Colonic mucosa (tissue), 4 donors: ENCODE data around the gene SLC38A10. TPM values are rescaled to one million over a fixed set of nuclear protein-coding genes. Genes with fewer than 3 reads are reported as not detected.

ENCODE experiments used
- DNase-seq: peaks from one replicate; pipeline ENCODE4 v3.0.0-alpha.2; 2020
- H3K27ac ChIP-seq: fragments of 200-600 bp; one replicate; pipeline ENCODE4 v1.8.0; 2021
- H3K27me3 ChIP-seq: fragments of 200-600 bp; one replicate; pipeline ENCODE4 v1.8.0; 2021
- H3K36me3 ChIP-seq: fragments of 200-600 bp; one replicate; pipeline ENCODE4 v1.8.0; 2021
- H3K4me1 ChIP-seq: fragments of 200-600 bp; one replicate; pipeline ENCODE4 v1.8.0; 2021; ENCODE audit warnings: mild to moderate bottlenecking
- H3K4me3 ChIP-seq: fragments of 200-600 bp; one replicate; pipeline ENCODE4 v1.8.0; 2021
- H3K9ac ChIP-seq, 2 donors: one replicate each; pipeline ENCODE4 v1.7.0; 2013; ENCODE audit warnings: control low read depth in 2 of 2, low read depth in 2 of 2, low read length in 2 of 2
- H3K9me3 ChIP-seq: fragments of 200-600 bp; one replicate; pipeline ENCODE4 v1.8.0; 2021
- CTCF ChIP-seq: fragments of 200-600 bp; IDR thresholded peaks from one replicate; pipeline ENCODE4 v1.8.0; 2022; ENCODE audit warnings: antibody characterized with exemption, mild to moderate bottlenecking
- intact Hi-C: fragments of 100-400 bp; cut with DNase I; formaldehyde crosslinking; loops from one replicate; pipeline ENCODE4 v1.14.1; 2022
- total RNA-seq, 2 donors: library from RNA; stranded (reverse); fragmentation: NEBNext Ultra II Directional in 1 of 2; extraction: Animal tissue kit (Norgen Biotek cat#: 25700) in 1 of 2; gene quantifications; one replicate each; pipeline ENCODE4 v1.2.1, GENCODE V29; 2021
- donor health status: healthy.
- donor health status: DM: no; HTN: no; CAD: no.
- donor health status: DM: no; HTN: no; CAD: no.

SLC38A10 gene
- total RNA-seq, 2 donors from 2014 or later = 67.5 to 139 TPM

- Histone ChIP-seq H3K27ac (no peak overlapping the region), H3K4me1 (peaks cover 13% of the 10 kb centered on the region), H3K9me3 (no peaks in the 10 kb centered on the region), H3K9ac (no peak overlapping the region), H3K4me3 (no peak overlapping the region), H3K36me3 (no peaks in the 10 kb centered on the region), H3K27me3 (no peaks in the 10 kb centered on the region)
- intact Hi-C loops = no loop called here
- TF ChIP-seq CTCF = no peak
- DNase-seq = no peak
Measured at GRCh38 chr17:81324851-81325713, 30.0 kb upstream of the SLC38A10 start.

DNA sequence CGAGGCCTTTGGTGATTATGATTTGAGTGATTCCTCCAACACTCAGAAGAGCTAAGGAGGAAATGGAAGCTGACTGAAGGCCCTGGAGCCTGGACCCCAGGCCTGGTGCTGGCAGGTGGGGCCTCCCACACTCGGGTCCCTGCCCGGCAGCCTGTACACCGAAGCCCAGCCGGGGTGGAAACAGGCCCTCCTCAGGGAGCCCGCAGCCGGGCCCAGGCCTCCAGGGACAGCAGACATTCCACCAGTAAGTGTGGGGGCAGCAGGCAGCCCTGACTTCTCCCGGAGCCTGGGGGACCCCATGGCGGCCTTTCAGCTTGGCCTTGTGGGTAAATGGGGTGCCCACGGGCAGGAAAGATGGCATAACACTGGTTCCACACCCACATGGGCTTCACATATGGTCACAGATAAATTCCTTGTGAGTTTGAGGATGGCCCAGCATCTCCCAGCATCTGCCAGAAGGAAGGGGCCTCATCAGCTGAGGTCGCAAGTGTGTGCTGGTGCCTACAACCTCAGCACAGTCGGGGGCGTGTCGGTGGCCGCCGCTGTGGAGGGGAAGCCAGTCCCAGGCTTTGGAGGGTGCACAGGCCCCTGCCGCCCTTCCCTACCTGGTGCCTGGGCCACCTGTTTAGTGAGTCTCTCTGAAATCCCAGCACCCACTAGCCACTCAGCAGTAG lies 29.2 kb upstream of the SLC38A10 start:
- Histone ChIP-seq H3K4me1 (peaks cover 5% of the 10 kb centered on the region), H3K27me3 (no peaks in the 10 kb centered on the region), H3K27ac (no peak overlapping the region), H3K4me3 (no peak overlapping the region), H3K9ac (no peak overlapping the region), H3K9me3 (no peaks in the 10 kb centered on the region), H3K36me3 (no peaks in the 10 kb centered on the region)
- intact Hi-C loops = no loop called here
- DNase-seq = no peak
- TF ChIP-seq CTCF = no peak

DNA sequence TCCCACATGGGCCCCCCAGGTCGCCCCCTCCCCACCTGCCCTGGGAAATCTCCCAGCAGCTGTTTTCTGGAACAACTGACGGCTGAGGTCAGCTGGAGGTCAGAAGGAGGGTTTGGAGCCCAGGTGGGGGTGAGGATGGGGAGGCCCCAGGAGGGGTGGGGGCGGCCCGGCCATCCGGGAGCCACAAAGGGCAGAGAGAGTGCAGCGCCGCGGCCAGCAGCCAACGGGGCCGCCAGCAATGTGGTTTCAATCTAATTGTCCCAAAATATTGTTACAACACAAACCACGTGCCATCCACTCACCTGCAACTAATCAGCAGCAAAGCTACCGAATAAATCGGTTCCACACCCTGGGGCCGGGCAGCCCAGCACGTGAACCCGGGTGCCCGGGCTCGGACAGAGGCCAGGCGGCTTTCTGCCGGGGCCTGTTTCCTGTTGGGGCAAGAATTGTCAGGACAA lies 28.3 kb upstream of the SLC38A10 start:
- TF ChIP-seq CTCF = no peak
- no peak for DNase-seq
- Histone ChIP-seq H3K4me3 (no peak overlapping the region), H3K9ac (no peak overlapping the region), H3K27ac (no peak overlapping the region), H3K9me3 (no peaks in the 10 kb centered on the region), H3K36me3 (no peaks in the 10 kb centered on the region), H3K27me3 (no peaks in the 10 kb centered on the region), H3K4me1 (no peaks in the 10 kb centered on the region)
- intact Hi-C loops = no loop called here

GRCh38 chr17:81323083-81323369 lies 27.9 kb upstream of the SLC38A10 start:
- Histone ChIP-seq H3K4me3 (no peak overlapping the region), H3K4me1 (no peaks in the 10 kb centered on the region), H3K9me3 (no peaks in the 10 kb centered on the region), H3K36me3 (no peaks in the 10 kb centered on the region), H3K9ac (no peak overlapping the region), H3K27me3 (no peaks in the 10 kb centered on the region), H3K27ac (no peak overlapping the region)
- no peak for DNase-seq
- TF ChIP-seq CTCF = no peak
- intact Hi-C loops = no loop called here

DNA sequence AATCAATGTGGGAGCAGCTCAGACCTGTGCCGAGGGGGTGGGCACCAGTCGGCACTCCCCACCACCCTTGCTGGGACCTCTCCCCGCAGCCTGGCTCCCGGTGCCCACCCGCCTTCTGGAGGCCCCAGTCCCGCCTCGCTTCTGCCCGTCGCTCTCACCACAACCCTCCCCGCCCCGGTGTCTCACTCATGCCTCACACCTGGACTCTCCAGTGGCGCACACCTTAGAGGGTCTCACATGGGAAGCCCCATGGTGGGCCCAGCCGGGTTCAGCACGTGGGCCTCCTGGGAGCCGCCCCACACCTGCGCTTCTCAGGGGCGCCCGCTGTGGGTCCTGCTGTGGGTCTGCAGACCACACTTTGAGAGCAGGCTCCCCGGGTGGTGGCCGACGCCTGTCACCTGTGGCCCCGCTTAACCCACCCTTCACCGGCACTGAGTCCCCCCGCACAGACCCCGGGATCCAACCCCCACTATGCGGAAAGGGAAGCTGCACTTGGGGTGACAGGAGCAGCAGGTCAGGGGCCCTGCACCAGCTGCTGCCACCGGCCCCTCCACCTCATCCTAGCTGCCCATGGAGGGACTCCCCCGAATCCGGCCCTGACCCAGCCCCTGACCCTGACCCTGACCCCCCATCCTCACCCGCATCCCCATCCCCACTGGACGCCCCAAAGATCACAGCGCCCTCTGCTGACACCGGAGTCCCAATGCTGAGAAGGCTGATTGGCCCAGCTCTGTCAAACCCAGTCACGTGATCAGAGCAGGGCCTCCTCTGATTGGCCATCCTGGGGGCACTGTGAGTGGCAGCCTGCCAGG lies 27.4 kb upstream of the SLC38A10 start:
- DNase-seq = no peak
- intact Hi-C loops = no loop called here

More for the DNA sequence above, 27.4 kb upstream of the SLC38A10 start:
- H3K27ac ChIP-seq = no peak overlapping the region
- H3K9me3 ChIP-seq = no peaks in the 10 kb centered on the region
- H3K4me1 ChIP-seq = no peaks in the 10 kb centered on the region
- H3K36me3 ChIP-seq = no peaks in the 10 kb centered on the region
- TF ChIP-seq CTCF = no peak
- no peak overlapping the region for H3K9ac ChIP-seq
- no peaks in the 10 kb centered on the region for H3K27me3 ChIP-seq
- no peak overlapping the region for H3K4me3 ChIP-seq
